Measurements from ENCODE around the gene METTL18.

Gene METTL18

GRCh38 chr1:169779150-169779549 is 15.6 kb downstream of the METTL18 start:
- H3K4me3 ChIP-seq (ENCODE audit: low read length) = no peak overlapping the region
- no peak for DNase-seq (ENCODE audit: low read depth)
- TF ChIP-seq CTCF (conservative IDR thresholded peaks at IDR 0.05; ENCODE audit: low read depth, low read length) = no peak

GRCh38 chr1:169776440-169776839 is 18.3 kb downstream of the METTL18 start:
- no peak for TF ChIP-seq CTCF (conservative IDR thresholded peaks at IDR 0.05; ENCODE audit: low read depth, low read length)
- no peak overlapping the region for H3K4me3 ChIP-seq (ENCODE audit: low read length)
- DNase-seq (ENCODE audit: low read depth) = no peak

DNA sequence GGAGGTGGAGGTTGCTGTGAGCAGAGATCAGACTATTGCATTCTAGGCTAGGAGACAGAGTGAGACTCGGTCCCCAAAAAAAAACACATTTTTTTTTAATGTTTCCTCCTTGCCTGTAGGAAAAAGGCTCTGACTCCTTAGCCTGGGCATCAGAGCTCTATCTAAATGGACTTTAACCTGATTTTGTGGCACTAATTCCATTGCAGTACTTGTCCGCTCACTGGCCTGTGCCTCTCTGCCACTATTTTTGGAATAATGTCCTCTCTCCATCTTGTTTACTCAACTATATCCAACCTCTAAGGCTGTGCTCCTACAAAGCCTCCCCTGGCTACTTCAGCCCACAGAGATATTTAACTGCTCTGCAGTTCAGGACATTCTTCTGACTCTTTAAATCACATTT is 26.5 kb downstream of the METTL18 start:
- no peak overlapping the region for H3K4me3 ChIP-seq (ENCODE audit: low read length)
- TF ChIP-seq CTCF (conservative IDR thresholded peaks at IDR 0.05; ENCODE audit: low read depth, low read length) = no peak
- DNase-seq (ENCODE audit: low read depth) = no peak

DNA sequence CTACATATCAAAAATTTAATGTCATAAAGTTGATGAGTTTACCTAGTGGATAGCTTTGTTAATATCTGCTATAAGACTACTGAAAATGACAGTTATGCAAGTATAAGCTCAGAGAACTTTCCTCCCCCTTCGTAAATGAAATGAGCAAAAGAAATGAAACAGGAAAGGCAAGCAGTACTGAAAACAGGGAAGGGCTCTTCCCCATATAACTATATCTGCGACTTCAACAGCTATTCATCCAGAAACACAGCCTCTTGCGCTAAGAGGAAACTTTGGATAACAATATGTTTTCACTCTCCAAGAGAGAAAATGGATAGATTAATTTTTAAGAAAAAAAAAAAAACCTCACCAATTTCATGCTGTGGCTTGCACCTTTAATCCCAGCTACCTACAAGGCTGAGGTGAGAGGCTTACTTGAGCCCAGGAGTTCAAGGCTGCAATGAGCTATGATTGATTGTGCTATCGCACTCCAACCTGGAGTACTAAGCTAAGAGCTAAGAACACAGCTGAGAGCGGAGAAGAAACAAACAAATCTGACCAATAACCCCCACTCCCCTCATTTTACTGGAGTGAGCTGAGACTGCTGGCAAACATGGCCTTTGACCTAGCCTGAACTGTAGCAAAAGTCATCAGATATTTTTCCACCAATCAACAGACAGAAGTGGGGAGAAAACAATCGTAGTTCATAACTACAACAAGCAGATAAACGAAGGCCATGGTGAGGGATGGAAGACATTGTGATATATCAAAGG is 29.0 kb downstream of the METTL18 start:
- DNase-seq (ENCODE audit: low read depth) = no peak
- TF ChIP-seq CTCF (conservative IDR thresholded peaks at IDR 0.05; ENCODE audit: low read depth, low read length) = no peak
- no peak overlapping the region for H3K4me3 ChIP-seq (ENCODE audit: low read length)

GRCh38 chr1:169764919-169765318 is 29.8 kb downstream of the METTL18 start:
- TF ChIP-seq CTCF (conservative IDR thresholded peaks at IDR 0.05; ENCODE audit: low read depth, low read length) = no peak
- H3K4me3 ChIP-seq (ENCODE audit: low read length) = no peak overlapping the region

GRCh38 chr1:169762699-169763098 is 32.0 kb downstream of the METTL18 start:
- no peak overlapping the region for H3K4me3 ChIP-seq (ENCODE audit: low read length)
- no peak for DNase-seq (ENCODE audit: low read depth)
- no peak for TF ChIP-seq CTCF (conservative IDR thresholded peaks at IDR 0.05; ENCODE audit: low read depth, low read length)

More at GRCh38 chr1:169764919-169765318, 29.8 kb downstream of the METTL18 start:
- no peak for DNase-seq (ENCODE audit: low read depth)

GRCh38 chr1:169759038-169759437 is 35.7 kb downstream of the METTL18 start:
- no peak for DNase-seq (ENCODE audit: low read depth)
- no peak for TF ChIP-seq CTCF (conservative IDR thresholded peaks at IDR 0.05; ENCODE audit: low read depth, low read length)
- no peak overlapping the region for H3K4me3 ChIP-seq (ENCODE audit: low read length)

Measured in retinal pigment epithelial cell (primary cell).